Thoracic aorta (tissue), 2 donors: Measurements from ENCODE around the gene CCL21. TPM values are rescaled to one million over a fixed set of nuclear protein-coding genes. Genes with fewer than 3 reads are reported as not detected.

ENCODE experiments used
- ATAC-seq: fragments of 150-250 bp; one replicate; pipeline ENCODE4 v1.8.0; 2017; ENCODE audit warnings: low read depth; ENCODE audit not compliant: insufficient number of reproducible peaks, low FRiP score
- DNase-seq: peaks from one replicate; pipeline ENCODE4 v3.0.0-alpha.2; 2020; ENCODE audit warnings: low spot score
- H3K27ac ChIP-seq, 2 donors: fragments of 200-600 bp; sonication (generic); 1 replicate in 1 of 2; 2 replicates in 1 of 2; pipeline ENCODE4 v1.5.1; 2016; ENCODE audit warnings: mild to moderate bottlenecking in 2 of 2, moderate library complexity in 2 of 2
- H3K27me3 ChIP-seq: fragments of 200-600 bp; sonication (generic); replicated peaks from 2 replicates; pipeline ENCODE4 v1.6.0; 2016; ENCODE audit warnings: mild to moderate bottlenecking; ENCODE audit not compliant: insufficient read depth
- H3K36me3 ChIP-seq: fragments of 200-600 bp; sonication (generic); one replicate; pipeline ENCODE4 v1.5.1; 2016
- H3K4me1 ChIP-seq, 2 donors: fragments of 200-600 bp; sonication (generic); 1 replicate in 1 of 2; 2 replicates in 1 of 2; pipeline versions ENCODE4 v1.5.1 to v1.6.0; 2016; ENCODE audit warnings: low read depth in 2 of 2, mild to moderate bottlenecking in 1 of 2; ENCODE audit not compliant: control insufficient read depth in 1 of 2
- H3K4me3 ChIP-seq: fragments of 200-600 bp; sonication (generic); 2 replicates; pipeline ENCODE4 v1.5.1; 2016; ENCODE audit warnings: mild to moderate bottlenecking
- H3K9me3 ChIP-seq: fragments of 200-600 bp; sonication (generic); 2 replicates; pipeline ENCODE4 v1.5.1; 2016
- total RNA-seq, 2 donors: library from RNA; depleted of rRNA; stranded (reverse); fragments of >200 nt; gene quantifications; one replicate each; pipeline versions ENCODE4 v1.1.0 to v1.2.3, GENCODE V29; 2016
- TF ChIP-seq, protein P1 (sequence below): fragments of 200-600 bp; sonication (generic); IDR thresholded peaks from one replicate; pipeline ENCODE4 v1.5.1; 2019; ENCODE audit warnings: antibody characterized with exemption

The CCL21 gene
- total RNA-seq, 2 donors from 2014 or later, result 9.3 TPM; not detected in 1

- no peaks in the 10 kb centered on the region for H3K36me3 ChIP-seq
- H3K9me3 ChIP-seq, result no peaks in the 10 kb centered on the region
- no peak within 1 kb of the TSS for H3K27ac ChIP-seq
- ATAC-seq (no peak), DNase-seq (no peak)
- TF ChIP-seq, protein P1, sequence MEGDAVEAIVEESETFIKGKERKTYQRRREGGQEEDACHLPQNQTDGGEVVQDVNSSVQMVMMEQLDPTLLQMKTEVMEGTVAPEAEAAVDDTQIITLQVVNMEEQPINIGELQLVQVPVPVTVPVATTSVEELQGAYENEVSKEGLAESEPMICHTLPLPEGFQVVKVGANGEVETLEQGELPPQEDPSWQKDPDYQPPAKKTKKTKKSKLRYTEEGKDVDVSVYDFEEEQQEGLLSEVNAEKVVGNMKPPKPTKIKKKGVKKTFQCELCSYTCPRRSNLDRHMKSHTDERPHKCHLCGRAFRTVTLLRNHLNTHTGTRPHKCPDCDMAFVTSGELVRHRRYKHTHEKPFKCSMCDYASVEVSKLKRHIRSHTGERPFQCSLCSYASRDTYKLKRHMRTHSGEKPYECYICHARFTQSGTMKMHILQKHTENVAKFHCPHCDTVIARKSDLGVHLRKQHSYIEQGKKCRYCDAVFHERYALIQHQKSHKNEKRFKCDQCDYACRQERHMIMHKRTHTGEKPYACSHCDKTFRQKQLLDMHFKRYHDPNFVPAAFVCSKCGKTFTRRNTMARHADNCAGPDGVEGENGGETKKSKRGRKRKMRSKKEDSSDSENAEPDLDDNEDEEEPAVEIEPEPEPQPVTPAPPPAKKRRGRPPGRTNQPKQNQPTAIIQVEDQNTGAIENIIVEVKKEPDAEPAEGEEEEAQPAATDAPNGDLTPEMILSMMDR, result no peak
- no peak within 1 kb of the TSS for H3K4me3 ChIP-seq
- no peaks in the 10 kb centered on the region for H3K27me3 ChIP-seq
- H3K4me1 ChIP-seq, result peaks cover 3 to 42% of the 10 kb centered on the region in 2 donors
Observed at GRCh38 chr9:34690983-34691935, 18.7 kb downstream of the CCL21 start, which contains the start of gene CCL19. Gene CCL19 (minus strand): TSS chr9:34691276. CDS start chr9:34691139, 137 bp downstream.

- H3K9me3 ChIP-seq, result no peaks in the 10 kb centered on the region
- ATAC-seq (no peak), DNase-seq (no peak)
Observed at GRCh38 chr9:34689512-34689911, 20.4 kb downstream of the CCL21 start.

GRCh38 chr9:34689116-34689470, 20.8 kb downstream of the CCL21 start:
- TF ChIP-seq, protein P1, result no peak
- DNase-seq, result no peak
- no peak overlapping the region for H3K27ac ChIP-seq

More at GRCh38 chr9:34689512-34689911, 20.4 kb downstream of the CCL21 start:
- Histone ChIP-seq H3K27me3 (no peaks in the 10 kb centered on the region), H3K4me3 (no peak overlapping the region), H3K36me3 (no peaks in the 10 kb centered on the region), H3K4me1 (peaks cover 3 to 53% of the 10 kb centered on the region in 2 donors), H3K27ac (no peak overlapping the region)
- TF ChIP-seq, protein P1, result no peak

DNA sequence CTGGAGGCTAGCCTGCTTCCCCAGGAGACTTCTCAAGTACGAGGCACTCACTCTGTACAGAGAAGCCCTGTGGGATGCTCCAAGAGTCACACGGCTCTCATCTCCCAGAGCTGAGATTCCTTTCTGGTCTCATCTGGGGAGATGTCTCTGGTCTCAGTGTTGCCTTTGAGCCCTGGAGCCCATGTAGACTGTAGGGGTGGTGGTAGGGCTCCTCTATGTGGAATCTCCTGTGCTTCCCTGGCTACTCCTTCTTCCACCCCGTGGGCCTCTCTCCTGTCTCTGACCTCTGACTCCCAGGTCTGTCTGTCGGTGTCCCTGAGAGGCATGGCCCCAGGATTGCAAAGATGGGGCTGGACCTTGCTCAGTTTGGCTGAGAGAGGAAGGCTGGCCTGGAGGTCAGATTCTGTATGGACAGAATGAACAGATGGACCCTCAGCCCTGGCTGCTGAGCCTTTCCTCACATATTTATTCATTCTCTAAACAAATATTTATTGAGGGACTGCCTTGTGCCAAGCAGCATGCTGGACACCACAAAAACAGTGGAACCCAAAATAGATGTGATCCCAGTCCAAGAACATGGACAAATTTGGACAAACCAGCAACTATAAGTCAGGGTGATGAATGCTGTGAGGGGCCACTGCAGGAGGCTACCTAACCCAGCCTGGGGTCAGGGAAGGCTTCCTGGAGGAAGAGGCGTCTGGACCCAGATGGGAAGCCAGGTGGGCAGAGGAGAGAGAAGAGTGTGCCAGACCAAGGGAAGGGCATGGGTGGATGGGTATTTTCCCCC, 21.4 kb downstream of the CCL21 start:
- H3K36me3 ChIP-seq, result peaks cover 5% of the 10 kb centered on the region
- DNase-seq (no peak), ATAC-seq (no peak)
- TF ChIP-seq, protein P1, result no peak
- H3K4me3 ChIP-seq, result no peak overlapping the region
- no peaks in the 10 kb centered on the region for H3K9me3 ChIP-seq
- H3K27ac ChIP-seq, result no peak overlapping the region
- peaks cover 3 to 53% of the 10 kb centered on the region in 2 donors for H3K4me1 ChIP-seq
- no peaks in the 10 kb centered on the region for H3K27me3 ChIP-seq

More at GRCh38 chr9:34689116-34689470, 20.8 kb downstream of the CCL21 start:
- H3K4me3 ChIP-seq, result no peak overlapping the region
- H3K36me3 ChIP-seq, result no peaks in the 10 kb centered on the region
- peaks cover 3 to 53% of the 10 kb centered on the region in 2 donors for H3K4me1 ChIP-seq
- no peaks in the 10 kb centered on the region for H3K9me3 ChIP-seq
- no peaks in the 10 kb centered on the region for H3K27me3 ChIP-seq
- ATAC-seq, result no peak
